Measurements from ENCODE around the gene FAM193B.

GRCh38 chr5:177536386-177536785 lies 18.0 kb downstream of the FAM193B start:
- TF ChIP-seq CTCF (IDR thresholded peaks at IDR 0.05) (no peak), POLR2A (IDR thresholded peaks at IDR 0.05) (no peak)

All from right lobe of liver (tissue), 4 donors.